ENCODE measurements around the gene SPEG. TPM values are rescaled to one million over a fixed set of nuclear protein-coding genes. Genes with fewer than 3 reads are reported as not detected.

SPEG gene
- total and polyA plus RNA-seq, 9 donors: 66.5 to 177 (median 146) TPM

DNA sequence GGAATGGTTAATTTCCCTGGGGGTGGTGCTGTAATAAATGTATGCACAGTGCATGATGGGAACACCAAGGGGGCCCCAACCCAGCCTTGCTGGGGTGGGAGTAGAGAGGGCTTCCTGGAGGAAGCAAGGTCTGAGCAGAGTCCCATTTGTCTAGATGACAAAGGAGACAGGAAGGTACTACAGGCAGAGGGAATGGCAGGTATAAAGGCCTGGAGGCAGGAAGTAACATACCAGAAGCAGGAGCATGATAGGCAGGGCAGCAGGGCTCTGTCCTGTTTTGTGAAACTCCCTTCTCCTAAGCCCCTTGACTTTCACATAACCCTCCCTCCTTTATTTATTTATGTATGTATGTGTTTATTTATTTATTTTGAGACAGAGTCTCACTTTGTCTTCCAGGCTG is 68.0 kb downstream of the SPEG start:
- Histone ChIP-seq H3K27me3 (ENCODE audit: control insufficient read depth, insufficient read depth, low read length) (peaks cover 5% of the 10 kb centered on the region), H3K9me3 (replicated peaks; ENCODE audit: control insufficient read depth, low read depth, low read length) (no peaks in the 10 kb centered on the region), H3K4me1 (ENCODE audit: control insufficient read depth, insufficient read depth, low read length) (peaks cover 59% of the 10 kb centered on the region), H3K36me3 (ENCODE audit: control insufficient read depth, insufficient read depth, low read length) (peaks cover 55% of the 10 kb centered on the region), H3K27ac (ENCODE audit: low read length) (no peak overlapping the region), H3K4me3 (ENCODE audit: low read length) (no peak overlapping the region)
- no peak for DNase-seq

DNA sequence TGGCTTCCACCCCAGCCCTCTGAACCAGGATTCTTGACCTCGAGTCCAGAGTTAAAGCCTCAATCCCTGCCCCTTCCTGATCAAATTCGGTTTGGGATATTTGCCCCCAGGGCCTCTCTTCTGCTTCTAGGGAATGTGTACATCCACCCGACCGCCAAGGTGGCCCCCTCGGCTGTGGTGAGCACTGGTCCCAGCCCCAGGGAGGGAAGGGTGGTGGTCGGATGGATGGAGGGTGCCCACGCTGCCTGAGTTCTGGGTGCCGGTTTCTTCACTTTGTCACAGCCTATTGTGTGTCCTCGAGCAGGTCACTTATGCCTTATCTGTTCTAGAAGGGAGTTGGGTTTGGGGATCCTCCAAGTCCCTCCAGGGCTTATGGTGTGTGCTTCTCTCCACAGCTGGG is 70.9 kb downstream of the SPEG start:
- WGBS (ENCODE audit: insufficient coverage): 91% methylated on average over 5 of the region's 9 CpGs
- Histone ChIP-seq H3K27me3 (ENCODE audit: control insufficient read depth, insufficient read depth, low read length) (peaks cover 19% of the 10 kb centered on the region), H3K36me3 (ENCODE audit: control insufficient read depth, insufficient read depth, low read length) (peaks cover 55% of the 10 kb centered on the region), H3K9me3 (replicated peaks; ENCODE audit: control insufficient read depth, low read depth, low read length) (no peaks in the 10 kb centered on the region), H3K27ac (ENCODE audit: low read length) (no peak overlapping the region), H3K4me1 (ENCODE audit: control insufficient read depth, insufficient read depth, low read length) (peaks cover 65% of the 10 kb centered on the region), H3K4me3 (ENCODE audit: low read length) (no peak overlapping the region)
- no peak for DNase-seq

DNA sequence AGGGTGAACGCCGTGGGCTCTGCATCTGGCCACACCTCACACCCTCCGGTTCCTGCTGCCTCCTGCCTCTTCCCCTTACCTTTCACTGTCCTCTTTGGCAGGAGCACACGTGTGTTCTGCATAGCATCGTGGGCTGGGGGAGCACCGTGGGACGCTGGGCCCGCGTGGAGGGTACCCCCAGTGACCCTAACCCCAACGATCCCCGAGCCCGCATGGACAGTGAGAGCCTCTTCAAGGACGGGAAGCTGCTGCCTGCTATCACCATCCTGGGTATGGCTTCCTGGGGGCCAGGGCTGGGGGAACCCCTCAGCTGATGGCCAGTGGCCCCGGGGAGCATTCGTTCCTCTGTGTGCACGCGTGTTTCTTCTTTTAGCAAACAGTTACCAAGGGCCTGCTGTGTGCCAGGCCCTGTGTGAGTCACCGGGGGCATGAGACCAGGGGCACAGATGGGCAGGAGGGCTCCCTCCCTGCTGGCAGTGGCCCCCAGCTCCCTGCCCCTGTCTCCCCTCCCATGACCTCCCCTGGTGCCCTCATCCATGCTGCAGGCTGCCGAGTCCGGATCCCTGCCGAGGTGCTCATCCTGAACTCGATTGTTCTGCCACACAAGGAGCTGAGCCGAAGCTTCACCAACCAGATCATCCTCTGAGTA is 71.6 kb downstream of the SPEG start:
- no peaks in the 10 kb centered on the region for H3K9me3 ChIP-seq (replicated peaks; ENCODE audit: control insufficient read depth, low read depth, low read length)
- H3K4me1 ChIP-seq (ENCODE audit: control insufficient read depth, insufficient read depth, low read length): peaks cover 67% of the 10 kb centered on the region
- H3K4me3 ChIP-seq (ENCODE audit: low read length): no peak overlapping the region
- peaks cover 54% of the 10 kb centered on the region for H3K36me3 ChIP-seq (ENCODE audit: control insufficient read depth, insufficient read depth, low read length)
- DNase-seq: no peak
- peaks cover 26% of the 10 kb centered on the region for H3K27me3 ChIP-seq (ENCODE audit: control insufficient read depth, insufficient read depth, low read length)
- H3K27ac ChIP-seq (ENCODE audit: low read length): peak overlapping the region; percentile 69
- 71% methylated on average over 23 of the region's 23 CpGs for WGBS (ENCODE audit: insufficient coverage)

DNA sequence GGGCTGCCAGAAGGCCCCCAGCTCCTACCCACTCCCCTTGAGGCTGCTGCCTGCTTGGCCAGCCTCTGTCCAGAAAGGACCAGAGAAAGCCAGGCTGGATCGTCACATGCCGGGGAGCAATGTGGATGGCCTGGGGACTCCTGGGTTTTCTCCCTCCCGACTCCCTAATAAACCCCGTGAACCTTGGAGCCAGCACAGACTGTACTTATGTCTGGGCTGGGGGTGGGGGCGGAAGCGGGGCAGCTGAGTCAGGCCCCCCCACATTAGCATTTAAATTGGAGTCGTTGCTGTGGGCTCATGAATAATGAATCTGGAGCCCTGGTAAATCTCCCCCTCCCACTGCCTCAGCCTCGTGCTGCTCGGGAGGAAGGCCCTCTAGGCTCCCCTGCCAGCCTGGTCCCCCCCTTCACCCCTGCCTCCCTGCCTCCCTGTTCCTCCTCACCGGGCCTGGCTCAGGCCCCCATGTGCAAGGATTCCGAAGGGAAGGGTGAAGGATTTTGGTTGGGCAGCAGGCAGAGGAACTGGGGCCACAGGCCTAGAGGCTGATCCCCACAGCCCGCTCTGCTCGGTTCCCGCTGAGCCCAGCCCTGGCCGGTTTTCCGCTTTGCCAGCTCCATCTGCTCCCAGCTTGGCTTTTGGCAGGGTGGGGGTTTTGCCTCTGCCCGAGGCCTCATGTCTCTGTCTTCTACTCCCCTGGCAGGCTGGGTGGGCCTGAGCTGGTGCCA is 72.3 kb downstream of the SPEG start:
- peak; percentile 61 for DNase-seq
- 34% methylated on average over 5 of the region's 17 CpGs for WGBS (ENCODE audit: insufficient coverage)
- H3K9me3 ChIP-seq (replicated peaks; ENCODE audit: control insufficient read depth, low read depth, low read length): no peaks in the 10 kb centered on the region
- peaks cover 67% of the 10 kb centered on the region for H3K4me1 ChIP-seq (ENCODE audit: control insufficient read depth, insufficient read depth, low read length)
- peaks cover 31% of the 10 kb centered on the region for H3K27me3 ChIP-seq (ENCODE audit: control insufficient read depth, insufficient read depth, low read length)
- H3K4me3 ChIP-seq (ENCODE audit: low read length): no peak overlapping the region
- H3K36me3 ChIP-seq (ENCODE audit: control insufficient read depth, insufficient read depth, low read length): peaks cover 47% of the 10 kb centered on the region
- peak overlapping the region; percentile 69 for H3K27ac ChIP-seq (ENCODE audit: low read length)

DNA sequence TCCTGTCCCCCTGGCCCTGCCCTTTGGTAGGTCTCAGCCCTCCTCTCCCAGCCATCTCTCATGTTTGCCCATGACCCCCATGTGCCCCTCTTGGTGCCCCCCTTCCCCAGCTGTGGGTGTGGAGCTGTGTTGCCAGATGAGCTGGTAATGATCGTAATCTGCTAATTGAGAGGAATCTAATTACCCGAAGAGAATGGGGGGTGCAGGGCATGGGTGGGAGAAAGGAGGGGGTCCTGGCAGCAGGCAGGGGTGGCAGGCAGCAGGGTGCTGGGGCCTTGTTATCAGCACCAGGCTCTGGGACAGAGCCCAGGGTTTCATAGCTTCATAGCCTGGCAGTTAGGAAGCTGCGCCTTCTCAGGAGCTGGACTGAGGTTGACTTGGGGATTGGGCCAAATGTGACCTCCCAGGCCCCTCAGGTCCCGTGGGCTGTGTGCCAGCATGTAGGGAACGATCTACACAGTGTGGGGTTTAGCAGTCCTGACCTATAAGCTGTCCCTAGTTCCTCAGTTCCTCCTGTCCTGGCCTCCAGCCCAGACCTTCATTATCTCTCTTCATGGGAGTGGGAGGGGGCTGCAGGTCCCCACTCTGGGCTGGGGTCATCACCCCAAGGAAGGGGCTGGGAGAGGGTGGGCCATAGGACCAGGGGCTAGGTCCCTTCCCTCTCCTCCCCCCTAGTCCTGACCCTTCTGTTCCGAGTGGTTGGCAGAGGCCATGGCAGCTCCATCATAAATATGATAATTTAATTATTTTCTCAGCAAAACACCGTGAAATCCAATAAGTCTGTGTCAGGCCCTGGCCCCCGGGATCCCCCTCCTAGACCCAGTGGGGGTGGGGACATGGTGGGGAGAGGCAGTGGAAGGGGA is 73.2 kb downstream of the SPEG start:
- no peak for DNase-seq
- peak overlapping the region; percentile 55 for H3K27ac ChIP-seq (ENCODE audit: low read length)
- no peak overlapping the region for H3K4me3 ChIP-seq (ENCODE audit: low read length)
- H3K36me3 ChIP-seq (ENCODE audit: control insufficient read depth, insufficient read depth, low read length): peaks cover 38% of the 10 kb centered on the region
- WGBS (ENCODE audit: insufficient coverage): 53% methylated on average over 3 of the region's 8 CpGs
- peaks cover 68% of the 10 kb centered on the region for H3K4me1 ChIP-seq (ENCODE audit: control insufficient read depth, insufficient read depth, low read length)
- no peaks in the 10 kb centered on the region for H3K9me3 ChIP-seq (replicated peaks; ENCODE audit: control insufficient read depth, low read depth, low read length)
- H3K27me3 ChIP-seq (ENCODE audit: control insufficient read depth, insufficient read depth, low read length): peaks cover 40% of the 10 kb centered on the region

DNA sequence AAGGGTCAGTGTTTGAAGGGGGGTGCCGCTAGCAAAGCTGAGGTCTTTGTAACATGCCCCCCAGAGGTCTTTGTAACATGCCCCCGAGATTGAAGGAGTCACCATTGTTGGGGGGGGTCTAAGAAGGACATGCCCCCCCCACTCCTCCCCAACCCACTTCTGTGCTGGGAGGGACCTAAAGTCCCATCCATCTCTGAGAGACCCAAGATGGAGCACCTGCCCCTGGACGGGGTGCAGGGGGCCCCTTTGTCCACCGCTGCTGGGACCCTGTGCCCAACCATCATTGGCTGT is 73.7 kb downstream of the SPEG start:
- no peak for DNase-seq
- 17% methylated on average over 1 of the region's 4 CpGs for WGBS (ENCODE audit: insufficient coverage)
- Histone ChIP-seq H3K27ac (ENCODE audit: low read length) (no peak overlapping the region), H3K27me3 (ENCODE audit: control insufficient read depth, insufficient read depth, low read length) (peaks cover 46% of the 10 kb centered on the region), H3K4me3 (ENCODE audit: low read length) (no peak overlapping the region), H3K4me1 (ENCODE audit: control insufficient read depth, insufficient read depth, low read length) (peaks cover 74% of the 10 kb centered on the region), H3K9me3 (replicated peaks; ENCODE audit: control insufficient read depth, low read depth, low read length) (no peaks in the 10 kb centered on the region), H3K36me3 (ENCODE audit: control insufficient read depth, insufficient read depth, low read length) (peaks cover 35% of the 10 kb centered on the region)

DNA sequence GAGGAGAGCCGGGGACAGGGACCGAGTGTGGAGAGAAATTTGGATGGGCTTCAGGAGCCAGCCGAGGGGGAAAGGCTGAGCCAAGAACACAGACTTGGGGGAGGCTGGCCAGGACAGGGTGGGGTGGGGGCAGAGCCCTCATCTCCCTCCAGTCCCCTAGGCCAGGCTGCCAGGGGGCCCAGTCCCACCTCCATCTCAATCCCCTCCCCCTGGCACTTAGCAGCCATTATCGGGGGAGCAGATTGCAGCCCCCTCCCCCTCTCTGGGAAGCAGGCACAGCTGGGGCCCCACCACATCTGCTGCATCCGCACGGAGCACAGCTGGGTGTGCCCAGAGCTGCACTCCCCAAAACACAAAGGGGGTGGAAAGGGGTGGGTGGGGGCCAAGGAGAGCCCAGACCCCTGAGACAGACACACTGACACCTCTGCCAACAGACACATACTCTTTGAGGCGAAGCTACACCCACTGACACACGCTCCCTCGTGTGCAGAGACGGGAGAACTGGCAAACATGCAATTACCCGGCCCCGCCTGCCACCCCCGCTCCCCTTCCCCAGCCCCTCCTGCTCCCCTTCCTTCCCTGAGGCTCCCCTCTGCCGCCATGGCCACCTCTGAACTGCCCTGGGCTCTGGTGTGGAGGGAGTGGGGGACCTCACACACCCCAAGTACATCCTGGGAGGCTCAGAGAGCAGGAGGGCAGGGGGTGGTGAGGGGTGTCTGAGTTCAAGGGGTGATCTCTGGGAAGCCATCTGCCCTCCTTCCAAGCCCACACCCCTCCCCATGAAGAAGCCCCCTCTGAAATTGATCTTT is 74.5 kb downstream of the SPEG start:
- Histone ChIP-seq H3K4me3 (ENCODE audit: low read length) (no peak overlapping the region), H3K27me3 (ENCODE audit: control insufficient read depth, insufficient read depth, low read length) (peaks cover 54% of the 10 kb centered on the region), H3K9me3 (replicated peaks; ENCODE audit: control insufficient read depth, low read depth, low read length) (no peaks in the 10 kb centered on the region), H3K36me3 (ENCODE audit: control insufficient read depth, insufficient read depth, low read length) (peaks cover 27% of the 10 kb centered on the region), H3K27ac (ENCODE audit: low read length) (peak overlapping the region; percentile 3), H3K4me1 (ENCODE audit: control insufficient read depth, insufficient read depth, low read length) (peaks cover 82% of the 10 kb centered on the region)
- whole genome bisulfite sequencing (ENCODE audit: insufficient coverage): 0% methylated on average over 1 of the region's 14 CpGs
- DNase-seq: peak; percentile 63

DNA sequence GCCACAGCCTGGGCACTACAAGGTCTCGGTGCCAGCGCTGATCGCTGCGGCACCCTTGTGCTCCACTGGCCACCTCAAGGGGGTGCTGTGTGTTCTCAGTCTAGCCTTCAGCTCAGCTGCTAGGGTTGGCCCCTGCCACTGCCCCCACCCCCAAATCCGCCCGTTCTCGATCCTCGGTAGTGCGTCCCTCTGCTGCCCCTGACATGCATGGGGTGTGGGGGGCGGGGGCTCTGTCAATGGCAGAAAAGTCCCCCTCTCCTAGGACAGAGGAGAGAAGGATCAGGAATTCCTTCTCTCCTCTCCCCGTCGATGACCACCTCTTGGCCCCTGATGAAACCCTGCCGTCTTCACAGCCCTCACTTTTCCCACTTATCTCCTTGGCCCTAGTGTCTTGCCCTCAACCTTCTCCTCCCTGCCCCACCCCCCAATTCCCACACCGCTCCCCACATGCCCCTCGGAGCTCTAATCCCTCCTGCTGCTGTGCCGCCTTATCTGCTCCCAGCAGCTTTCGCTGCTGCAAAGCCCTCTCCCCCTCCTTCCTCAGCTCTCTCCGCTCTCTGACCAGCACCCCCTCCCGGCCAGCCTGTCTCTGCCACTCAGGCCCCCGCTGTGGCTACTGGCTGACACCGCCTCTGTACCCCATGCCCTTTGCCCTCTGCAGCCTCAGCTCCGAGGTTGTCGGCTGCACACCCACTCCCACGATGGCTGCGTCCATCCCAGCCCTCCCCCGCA is 75.3 kb downstream of the SPEG start:
- Histone ChIP-seq H3K4me3 (ENCODE audit: low read length) (no peak overlapping the region), H3K36me3 (ENCODE audit: control insufficient read depth, insufficient read depth, low read length) (peaks cover 19% of the 10 kb centered on the region), H3K9me3 (replicated peaks; ENCODE audit: control insufficient read depth, low read depth, low read length) (no peaks in the 10 kb centered on the region), H3K27me3 (ENCODE audit: control insufficient read depth, insufficient read depth, low read length) (peaks cover 61% of the 10 kb centered on the region), H3K4me1 (ENCODE audit: control insufficient read depth, insufficient read depth, low read length) (peaks cover 90% of the 10 kb centered on the region), H3K27ac (ENCODE audit: low read length) (peak overlapping the region; percentile 3)
- WGBS (ENCODE audit: insufficient coverage): 1% methylated on average over 20 of the region's 26 CpGs
- peak; percentile 69 for DNase-seq

DNA sequence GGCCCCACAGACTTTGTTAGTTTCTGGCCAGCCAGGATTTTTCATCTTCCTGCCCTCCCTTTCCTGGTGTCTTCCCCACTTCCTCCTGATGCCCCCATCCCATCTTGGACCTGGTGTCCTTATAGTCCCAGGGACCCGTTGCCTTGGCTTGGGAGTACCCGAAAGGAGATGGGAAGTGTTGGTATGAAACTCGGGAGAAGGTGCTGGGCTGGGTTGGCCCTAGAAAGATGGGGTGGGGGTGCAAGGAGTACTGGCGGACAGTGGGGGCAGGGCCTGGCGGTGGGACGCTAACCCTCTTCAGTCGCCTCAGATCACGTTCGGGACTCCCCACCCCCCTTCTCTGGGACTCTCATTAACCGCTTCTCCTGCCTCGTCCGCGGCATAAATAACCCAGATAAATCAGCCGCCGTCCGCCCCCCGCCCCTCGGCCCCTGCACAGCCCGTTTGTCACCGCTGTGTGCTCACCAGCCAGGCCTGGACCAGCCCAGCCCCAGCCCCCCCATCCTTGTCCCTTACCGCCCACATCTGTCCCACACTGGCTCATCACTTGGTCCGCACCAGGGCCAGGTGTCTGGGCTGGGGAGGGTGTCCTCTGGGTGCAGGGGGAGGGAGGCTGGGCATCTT is 76.0 kb downstream of the SPEG start:
- Histone ChIP-seq H3K36me3 (ENCODE audit: control insufficient read depth, insufficient read depth, low read length) (peaks cover 14% of the 10 kb centered on the region), H3K27me3 (ENCODE audit: control insufficient read depth, insufficient read depth, low read length) (peaks cover 67% of the 10 kb centered on the region), H3K9me3 (replicated peaks; ENCODE audit: control insufficient read depth, low read depth, low read length) (no peaks in the 10 kb centered on the region), H3K27ac (ENCODE audit: low read length) (no peak overlapping the region), H3K4me3 (ENCODE audit: low read length) (no peak overlapping the region), H3K4me1 (ENCODE audit: control insufficient read depth, insufficient read depth, low read length) (peaks cover 92% of the 10 kb centered on the region)
- under 1% methylated on average over 16 of the region's 22 CpGs for WGBS (ENCODE audit: insufficient coverage)
- no peak for DNase-seq

Measured in muscle of leg (tissue), 11 donors.